ENCODE data around the gene HSD3B7. TPM values are rescaled to one million over a fixed set of nuclear protein-coding genes. Genes with fewer than 3 reads are reported as not detected.

The HSD3B7 gene
- total RNA-seq, 1 donor, result 26.8 TPM

- TF ChIP-seq CTCF (IDR thresholded peaks at IDR 0.05; ENCODE audit: insufficient read depth, low read depth, low read length), result no peak
- H3K4me3 ChIP-seq (ENCODE audit: low read depth, low read length), result no peak overlapping the region
- no peak for DNase-seq (ENCODE audit: low read depth)
Measured at GRCh38 chr16:31005350-31006085, 20.5 kb downstream of the HSD3B7 start.

GRCh38 chr16:31006086-31006385 lies 21.0 kb downstream of the HSD3B7 start:
- no peak for DNase-seq (ENCODE audit: low read depth)
- TF ChIP-seq CTCF (IDR thresholded peaks at IDR 0.05; ENCODE audit: insufficient read depth, low read depth, low read length), result no peak

DNA sequence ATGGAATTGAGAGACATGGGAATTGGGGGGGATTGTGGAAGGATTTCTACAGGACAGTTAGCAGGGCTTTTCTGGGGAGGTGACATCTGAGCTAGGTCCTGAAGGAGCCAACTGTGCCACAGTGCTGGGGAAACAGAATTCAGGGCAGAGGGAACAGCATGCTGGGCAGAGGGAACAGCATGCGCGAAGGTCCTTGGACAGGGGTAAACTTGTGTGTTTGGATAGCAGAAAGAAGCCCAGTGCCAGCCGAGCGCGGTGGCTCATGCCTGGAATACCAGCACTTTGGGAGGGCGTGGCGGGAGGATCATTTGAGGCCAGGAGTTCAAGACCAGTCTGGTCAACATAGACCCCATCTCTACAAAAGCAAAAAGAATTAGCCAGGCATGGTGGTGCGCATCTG lies 21.6 kb downstream of the HSD3B7 start:
- DNase-seq (ENCODE audit: low read depth), result no peak
- TF ChIP-seq CTCF (IDR thresholded peaks at IDR 0.05; ENCODE audit: insufficient read depth, low read depth, low read length), result no peak
- H3K4me3 ChIP-seq (ENCODE audit: low read depth, low read length), result no peak overlapping the region

More at GRCh38 chr16:31006086-31006385, 21.0 kb downstream of the HSD3B7 start:
- no peak overlapping the region for H3K4me3 ChIP-seq (ENCODE audit: low read depth, low read length)

- TF ChIP-seq CTCF (IDR thresholded peaks at IDR 0.05; ENCODE audit: insufficient read depth, low read depth, low read length), result no peak
- DNase-seq (ENCODE audit: low read depth), result no peak
- no peak overlapping the region for H3K4me3 ChIP-seq (ENCODE audit: low read depth, low read length)
Measured at GRCh38 chr16:31007684-31008083, 22.7 kb downstream of the HSD3B7 start.

DNA sequence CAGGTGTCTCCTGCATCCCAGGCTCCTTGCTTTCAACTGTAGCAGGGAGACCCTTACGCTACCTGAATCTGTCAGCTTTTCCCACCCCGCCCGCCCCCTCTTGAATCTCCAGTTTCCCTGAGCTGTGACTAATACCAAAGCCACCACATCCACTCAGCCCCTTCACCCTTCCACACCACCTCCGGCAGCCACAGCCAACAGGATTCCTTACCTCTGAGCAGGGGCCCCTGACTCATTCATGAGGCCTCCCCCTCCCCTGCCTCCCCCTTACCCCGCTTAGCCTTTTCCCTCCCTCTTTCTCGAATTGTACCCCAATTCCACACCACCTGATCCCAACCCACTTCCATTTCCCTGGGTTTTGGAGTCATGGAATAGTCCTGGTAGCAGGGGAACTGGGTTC lies 23.1 kb downstream of the HSD3B7 start:
- H3K4me3 ChIP-seq (ENCODE audit: low read depth, low read length), result no peak overlapping the region
- no peak for TF ChIP-seq CTCF (IDR thresholded peaks at IDR 0.05; ENCODE audit: insufficient read depth, low read depth, low read length)
- no peak for DNase-seq (ENCODE audit: low read depth)

DNA sequence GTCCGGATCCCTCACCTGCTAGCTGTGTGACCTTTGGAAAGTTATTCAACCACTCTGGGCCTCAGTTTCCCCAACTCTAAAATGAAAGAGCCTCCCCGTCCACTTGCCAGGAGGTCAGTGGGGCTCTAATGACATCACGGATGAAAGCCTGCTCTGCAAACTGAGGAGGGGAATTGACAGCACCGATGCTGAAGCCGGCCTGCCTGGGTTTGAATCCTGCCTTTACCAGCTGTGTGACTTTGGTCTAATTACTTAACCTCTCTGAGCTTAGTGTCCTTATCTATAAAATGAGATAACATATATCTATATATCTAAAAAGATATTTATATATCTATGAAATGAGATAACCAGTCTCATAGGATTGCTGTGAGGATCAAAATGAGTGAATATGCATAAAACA lies 23.5 kb downstream of the HSD3B7 start:
- no peak for TF ChIP-seq CTCF (IDR thresholded peaks at IDR 0.05; ENCODE audit: insufficient read depth, low read depth, low read length)
- no peak for DNase-seq (ENCODE audit: low read depth)
- H3K4me3 ChIP-seq (ENCODE audit: low read depth, low read length), result no peak overlapping the region

DNA sequence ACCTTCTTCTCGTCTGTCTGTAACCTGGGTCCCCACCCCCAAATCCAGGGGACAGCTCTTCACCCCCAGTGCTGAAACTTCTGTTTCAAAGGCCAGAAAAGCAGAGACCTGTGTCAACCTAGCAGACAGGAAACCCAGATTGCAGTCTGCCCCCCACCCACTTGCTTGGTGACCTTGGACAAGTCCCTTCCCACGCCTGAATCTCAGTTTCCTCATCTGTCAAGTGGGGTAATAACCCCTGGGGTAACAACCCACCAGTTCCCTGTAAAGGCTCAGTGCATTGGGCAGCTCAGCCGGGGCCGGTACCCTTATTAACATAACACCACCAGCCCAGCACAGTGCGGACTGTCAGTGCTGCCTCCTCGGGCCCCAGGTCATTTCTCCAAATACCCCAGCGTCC lies 24.1 kb downstream of the HSD3B7 start:
- DNase-seq (ENCODE audit: low read depth), result no peak
- no peak for TF ChIP-seq CTCF (IDR thresholded peaks at IDR 0.05; ENCODE audit: insufficient read depth, low read depth, low read length)
- H3K4me3 ChIP-seq (ENCODE audit: low read depth, low read length), result no peak overlapping the region
